ENCODE results near the gene SYK. TPM values are rescaled to one million over a fixed set of nuclear protein-coding genes. Genes with fewer than 3 reads are reported as not detected.

The SYK gene
- total RNA-seq, 1 donor from 2014 or later, result 0.36 TPM

- no peak for DNase-seq (ENCODE audit: low spot score)
- Mint-ChIP-seq H3K4me3 (ENCODE audit: unreplicated experiment) (no peak overlapping the region), H3K4me1 (ENCODE audit: unreplicated experiment) (peaks cover 3% of the 10 kb centered on the region), H3K9me3 (ENCODE audit: unreplicated experiment) (no peaks in the 10 kb centered on the region), H3K27ac (ENCODE audit: unreplicated experiment) (no peak overlapping the region), H3K36me3 (ENCODE audit: low read depth, unreplicated experiment) (no peaks in the 10 kb centered on the region), H3K27me3 (ENCODE audit: unreplicated experiment) (peaks cover 5% of the 10 kb centered on the region)
- TF ChIP-seq CTCF (IDR thresholded peaks at IDR 0.05; ENCODE audit: unreplicated experiment), result no peak
Observed at GRCh38 chr9:90853945-90854344, 52.3 kb downstream of the SYK start.

GRCh38 chr9:90854637-90855175, 53.1 kb downstream of the SYK start:
- H3K27ac Mint-ChIP-seq (ENCODE audit: unreplicated experiment), result no peak overlapping the region
- TF ChIP-seq CTCF (IDR thresholded peaks at IDR 0.05; ENCODE audit: unreplicated experiment), result no peak
- no peaks in the 10 kb centered on the region for H3K36me3 Mint-ChIP-seq (ENCODE audit: low read depth, unreplicated experiment)
- no peaks in the 10 kb centered on the region for H3K9me3 Mint-ChIP-seq (ENCODE audit: unreplicated experiment)
- peaks cover 3% of the 10 kb centered on the region for H3K4me1 Mint-ChIP-seq (ENCODE audit: unreplicated experiment)
- no peak for DNase-seq (ENCODE audit: low spot score)
- H3K4me3 Mint-ChIP-seq (ENCODE audit: unreplicated experiment), result no peak overlapping the region
- peaks cover 8% of the 10 kb centered on the region for H3K27me3 Mint-ChIP-seq (ENCODE audit: unreplicated experiment)

- H3K4me1 Mint-ChIP-seq (ENCODE audit: unreplicated experiment), result peaks cover 3% of the 10 kb centered on the region
- DNase-seq (ENCODE audit: low spot score), result no peak
- no peak overlapping the region for H3K4me3 Mint-ChIP-seq (ENCODE audit: unreplicated experiment)
- peaks cover 8% of the 10 kb centered on the region for H3K27me3 Mint-ChIP-seq (ENCODE audit: unreplicated experiment)
- H3K27ac Mint-ChIP-seq (ENCODE audit: unreplicated experiment), result no peak overlapping the region
- H3K9me3 Mint-ChIP-seq (ENCODE audit: unreplicated experiment), result no peaks in the 10 kb centered on the region
- TF ChIP-seq CTCF (IDR thresholded peaks at IDR 0.05; ENCODE audit: unreplicated experiment), result no peak
- H3K36me3 Mint-ChIP-seq (ENCODE audit: low read depth, unreplicated experiment), result no peaks in the 10 kb centered on the region
Observed at GRCh38 chr9:90855208-90855902, 53.7 kb downstream of the SYK start.

- no peak overlapping the region for H3K4me3 Mint-ChIP-seq (ENCODE audit: unreplicated experiment)
- peaks cover 9% of the 10 kb centered on the region for H3K27me3 Mint-ChIP-seq (ENCODE audit: unreplicated experiment)
- H3K36me3 Mint-ChIP-seq (ENCODE audit: low read depth, unreplicated experiment), result no peaks in the 10 kb centered on the region
- no peak for DNase-seq (ENCODE audit: low spot score)
- TF ChIP-seq CTCF (IDR thresholded peaks at IDR 0.05; ENCODE audit: unreplicated experiment), result no peak
- H3K9me3 Mint-ChIP-seq (ENCODE audit: unreplicated experiment), result no peaks in the 10 kb centered on the region
- H3K4me1 Mint-ChIP-seq (ENCODE audit: unreplicated experiment), result peaks cover 3% of the 10 kb centered on the region
- no peak overlapping the region for H3K27ac Mint-ChIP-seq (ENCODE audit: unreplicated experiment)
Observed at GRCh38 chr9:90857091-90857490, 55.5 kb downstream of the SYK start.

- no peak overlapping the region for H3K27ac Mint-ChIP-seq (ENCODE audit: unreplicated experiment)
- no peaks in the 10 kb centered on the region for H3K9me3 Mint-ChIP-seq (ENCODE audit: unreplicated experiment)
- no peak overlapping the region for H3K4me3 Mint-ChIP-seq (ENCODE audit: unreplicated experiment)
- H3K4me1 Mint-ChIP-seq (ENCODE audit: unreplicated experiment), result peaks cover 3% of the 10 kb centered on the region
- no peak for DNase-seq (ENCODE audit: low spot score)
- no peak for TF ChIP-seq CTCF (IDR thresholded peaks at IDR 0.05; ENCODE audit: unreplicated experiment)
- H3K36me3 Mint-ChIP-seq (ENCODE audit: low read depth, unreplicated experiment), result no peaks in the 10 kb centered on the region
- peaks cover 9% of the 10 kb centered on the region for H3K27me3 Mint-ChIP-seq (ENCODE audit: unreplicated experiment)
Observed at GRCh38 chr9:90857855-90858254, 56.2 kb downstream of the SYK start.

Measured in endothelial cell (in vitro differentiated cells).